ENCODE data around the gene A4GALT.
"Not testable (repeated sequence)": the region's sequence is repeated elsewhere in the genome, so short reads cannot be mapped to it uniquely, and the experiment has no call there.

A4GALT gene

GRCh38 chr22:42683578-42684283 is 36.9 kb downstream of the A4GALT start:
- DNase-seq = no peak

DNA sequence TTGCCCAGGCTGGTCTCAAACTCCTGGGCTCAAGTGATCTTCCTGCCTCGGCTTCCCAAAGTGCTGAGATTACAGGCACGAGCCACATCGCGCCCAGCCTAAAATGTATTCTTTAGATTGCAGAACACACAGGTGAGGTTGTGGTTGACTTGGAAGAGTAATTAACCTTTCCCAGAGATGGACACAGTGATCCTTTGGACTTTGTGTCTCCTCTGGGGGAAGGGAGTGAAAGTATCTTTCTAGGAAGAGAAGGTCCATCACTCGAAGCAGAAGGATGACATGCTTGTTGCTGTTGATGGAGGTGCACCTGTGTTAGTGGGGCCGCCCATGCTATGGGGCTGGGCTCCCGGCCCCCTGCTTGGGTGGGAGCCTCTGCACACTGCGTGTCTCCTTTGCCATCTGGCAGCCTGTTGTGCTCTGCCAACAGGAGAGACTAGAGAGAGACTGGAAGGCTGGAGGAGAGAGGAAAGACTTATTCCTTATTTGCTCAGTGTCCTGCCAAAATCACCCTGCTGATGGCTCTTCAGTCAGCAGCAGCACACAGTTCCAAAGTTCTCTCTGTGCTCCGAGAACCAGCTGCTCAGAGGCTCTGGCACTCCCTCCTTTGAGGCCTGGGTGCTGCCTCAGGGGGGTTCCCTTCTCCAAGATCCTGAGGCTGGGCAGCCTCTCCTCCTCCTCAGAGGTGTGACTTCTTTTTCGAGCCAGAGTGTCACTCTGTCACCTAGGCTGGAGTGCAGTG is 38.4 kb downstream of the A4GALT start:
- DNase-seq = no peak

GRCh38 chr22:42680648-42681047 is 40.0 kb downstream of the A4GALT start:
- DNase-seq = no peak

GRCh38 chr22:42679691-42680090 is 41.0 kb downstream of the A4GALT start:
- DNase-seq = no peak

GRCh38 chr22:42678894-42679293 is 41.8 kb downstream of the A4GALT start:
- DNase-seq = no peak

- DNase-seq = not testable (repeated sequence)
These were observed 42.7 kb downstream of the A4GALT start for GRCh38 chr22:42677936-42678335.

DNA sequence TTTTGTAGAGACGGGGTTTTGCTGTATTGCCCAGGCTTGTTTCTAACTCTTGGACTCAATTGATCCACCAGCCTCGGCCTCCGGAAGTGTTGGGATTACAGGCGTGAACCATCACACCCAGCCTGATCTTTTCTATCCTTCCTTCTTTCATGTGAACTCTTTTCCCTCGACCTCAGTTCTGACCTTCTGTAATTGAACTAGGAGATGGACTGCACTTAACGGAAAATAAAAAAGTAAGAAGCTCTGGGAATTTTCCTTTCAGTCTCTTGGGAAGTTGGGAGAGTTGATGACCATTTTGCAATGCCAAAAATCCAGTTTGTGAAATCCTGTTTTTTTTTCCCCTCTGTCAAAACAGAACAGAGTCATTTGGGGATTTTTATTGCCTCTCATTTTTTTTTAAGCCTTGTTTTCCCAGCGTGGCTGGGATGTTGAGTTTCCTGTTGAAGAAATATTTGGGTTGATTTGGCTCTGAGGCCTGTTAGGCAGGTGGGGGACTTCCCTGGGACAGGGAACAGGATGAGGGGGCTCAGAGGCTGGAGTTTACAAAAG is 44.5 kb downstream of the A4GALT start:
- no peak for DNase-seq

DNA sequence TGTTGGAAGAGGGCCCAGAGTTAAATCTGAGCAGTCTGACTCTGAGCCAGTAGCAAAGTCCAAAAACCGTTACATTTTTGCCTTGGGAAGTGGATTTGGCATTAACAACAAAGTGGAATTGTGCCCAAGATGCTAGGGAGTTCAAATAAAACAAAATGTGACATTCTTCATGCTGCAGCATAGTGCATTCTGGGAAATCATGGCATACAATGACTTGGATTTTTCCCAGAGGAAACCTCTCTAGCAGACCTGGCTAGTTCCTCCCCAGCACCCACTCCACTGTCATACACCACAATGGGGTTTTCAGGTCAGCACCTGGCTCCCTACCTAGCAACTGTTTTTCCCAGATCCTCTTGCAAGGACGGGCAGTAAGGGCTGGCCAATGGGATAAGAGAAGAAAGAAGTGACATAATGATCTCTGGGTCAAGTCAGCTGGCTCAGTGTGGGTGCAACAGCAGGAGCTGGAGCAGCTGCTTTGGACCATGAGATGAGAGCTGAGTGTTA is 46.7 kb downstream of the A4GALT start:
- DNase-seq = no peak

- DNase-seq = not testable (repeated sequence)
These were observed 47.6 kb downstream of the A4GALT start for GRCh38 chr22:42673071-42673470.

GRCh38 chr22:42670921-42671709 is 49.6 kb downstream of the A4GALT start:
- DNase-seq = no peak

DNA sequence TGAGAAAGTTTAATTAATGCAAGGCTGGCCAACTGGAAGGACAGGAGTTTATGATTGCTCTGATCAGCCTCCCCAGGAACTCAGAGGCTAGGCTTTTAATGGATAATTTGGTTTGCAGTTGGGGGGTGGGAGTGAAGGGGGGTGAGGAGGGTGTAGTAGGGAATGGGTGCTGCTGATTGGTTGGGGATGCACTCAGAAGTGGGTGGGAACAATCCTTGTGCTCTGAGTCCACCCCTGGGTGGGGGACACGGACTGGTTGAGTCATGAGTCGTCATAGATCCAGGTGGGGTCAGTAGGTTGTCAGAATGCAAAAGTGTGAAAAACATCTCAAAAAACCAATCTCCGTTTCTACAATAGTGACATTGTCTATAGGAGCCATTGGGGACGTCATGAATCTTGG is 50.6 kb downstream of the A4GALT start:
- DNase-seq = no peak

DNA sequence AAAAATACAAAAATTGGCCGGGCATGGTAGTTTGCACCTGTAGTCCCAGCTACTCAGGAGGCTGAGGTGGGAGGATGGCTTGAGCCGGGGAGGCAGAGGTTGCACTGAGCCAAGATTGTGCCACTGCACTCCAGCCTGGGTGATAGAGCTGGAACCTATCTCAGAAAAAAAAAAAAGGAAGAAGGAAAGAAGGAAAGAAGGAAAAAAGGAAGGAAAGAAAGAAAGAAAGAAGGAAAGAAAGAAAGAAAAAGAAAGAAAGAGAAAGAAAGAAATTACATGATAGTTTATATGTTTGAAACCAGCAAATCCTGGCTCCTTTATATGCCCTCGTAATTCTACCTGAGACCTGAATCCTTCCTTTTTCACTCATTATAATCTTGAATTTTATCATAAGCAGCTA is 54.3 kb downstream of the A4GALT start:
- not testable (repeated sequence) for DNase-seq

- DNase-seq = no peak
These were observed 55.5 kb downstream of the A4GALT start for GRCh38 chr22:42664976-42665831.

DNA sequence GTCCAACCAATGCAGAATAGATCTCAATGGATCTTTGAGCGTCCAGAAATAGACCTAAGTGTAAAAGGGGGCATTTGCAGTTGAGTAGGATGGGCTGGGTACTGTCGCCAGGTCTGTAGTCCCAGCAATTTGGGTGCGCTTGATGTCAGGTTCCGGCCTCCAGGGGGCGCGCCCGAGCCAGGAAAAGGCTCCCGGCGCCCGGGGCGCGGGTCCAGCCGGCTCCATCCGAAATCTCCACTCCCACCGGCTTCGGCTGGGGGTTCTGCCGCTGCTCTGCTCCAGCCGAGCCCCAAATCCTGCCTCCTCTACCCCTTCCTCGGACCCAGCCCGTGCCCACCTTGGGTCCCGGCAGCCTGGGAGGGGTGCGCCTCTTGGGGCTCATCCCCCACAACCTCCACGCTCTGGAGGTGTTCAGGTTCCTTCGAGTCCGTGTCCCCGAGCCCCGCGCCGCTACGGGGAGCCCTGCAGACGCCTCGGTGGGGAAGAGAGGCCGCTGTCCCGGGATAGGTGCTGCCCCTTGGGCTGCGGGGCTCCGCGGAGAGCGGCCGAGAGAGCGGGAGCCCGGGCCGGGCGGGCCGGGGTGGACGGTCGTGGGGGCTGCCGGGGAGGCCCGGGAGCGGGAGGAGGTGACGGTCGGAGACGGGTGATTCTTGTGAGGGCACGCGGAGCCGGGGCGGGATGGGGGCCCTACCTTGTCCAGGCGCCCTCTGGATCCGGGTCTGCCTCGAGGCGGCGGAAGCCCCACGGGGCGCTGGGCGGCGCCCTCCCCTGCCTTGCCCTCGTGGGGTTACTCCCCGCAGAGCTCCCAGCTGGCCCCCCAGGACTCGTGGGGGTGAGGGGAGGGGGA is 58.5 kb downstream of the A4GALT start:
- peak; percentile 85 for DNase-seq

DNA sequence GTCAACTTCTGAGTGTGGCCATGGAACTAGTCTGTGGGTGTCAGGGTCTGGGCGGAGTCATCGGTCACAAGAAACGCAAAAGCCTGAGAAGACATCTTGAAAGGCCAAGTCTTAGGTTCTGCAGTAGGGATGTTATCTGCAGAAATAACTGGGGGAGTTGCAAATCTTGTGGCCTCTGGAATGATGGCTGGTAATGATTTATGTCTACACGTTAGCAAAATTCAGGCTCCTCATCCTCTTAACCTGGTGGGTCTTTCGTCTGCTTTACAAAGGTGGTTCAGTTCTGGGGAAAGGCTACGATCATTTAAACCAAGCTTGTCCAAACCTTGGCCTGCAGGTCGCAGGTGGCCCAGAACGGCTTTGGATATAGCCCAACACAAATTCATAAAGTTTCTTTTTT is 64.1 kb downstream of the A4GALT start:
- no peak for DNase-seq

GRCh38 chr22:42655693-42656092 is 65.0 kb downstream of the A4GALT start:
- DNase-seq = no peak

DNA sequence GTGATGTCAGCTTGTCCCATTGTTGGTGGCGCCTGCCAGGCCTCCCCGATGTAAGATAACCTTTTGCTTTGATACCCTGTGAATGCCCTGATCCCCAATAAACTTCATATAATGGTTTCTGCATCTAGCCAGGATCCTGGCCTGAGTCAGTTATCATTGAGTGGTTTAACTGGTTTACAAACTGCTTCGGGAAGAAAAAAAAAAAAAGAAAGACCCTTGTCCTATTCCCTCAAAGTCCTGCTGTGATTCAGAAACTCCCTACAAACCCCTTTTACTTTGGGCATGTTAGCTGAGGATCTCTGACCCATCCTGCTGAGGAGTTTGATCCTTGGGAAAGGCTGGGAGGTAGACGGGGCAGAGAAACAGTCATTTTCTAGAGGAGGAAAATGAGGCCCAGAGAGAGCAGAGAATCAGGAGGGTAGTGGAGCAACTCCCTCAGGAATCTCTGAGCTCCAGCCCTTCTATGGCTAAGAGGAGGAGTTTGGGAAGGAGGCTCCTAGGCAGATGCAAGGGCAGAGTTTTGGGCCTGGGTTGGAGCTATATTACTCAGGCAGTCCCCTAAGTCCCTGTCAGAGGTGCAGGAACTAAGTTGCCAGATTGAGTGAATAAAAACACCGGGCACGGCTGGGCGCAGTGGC is 66.1 kb downstream of the A4GALT start:
- no peak for DNase-seq

DNA sequence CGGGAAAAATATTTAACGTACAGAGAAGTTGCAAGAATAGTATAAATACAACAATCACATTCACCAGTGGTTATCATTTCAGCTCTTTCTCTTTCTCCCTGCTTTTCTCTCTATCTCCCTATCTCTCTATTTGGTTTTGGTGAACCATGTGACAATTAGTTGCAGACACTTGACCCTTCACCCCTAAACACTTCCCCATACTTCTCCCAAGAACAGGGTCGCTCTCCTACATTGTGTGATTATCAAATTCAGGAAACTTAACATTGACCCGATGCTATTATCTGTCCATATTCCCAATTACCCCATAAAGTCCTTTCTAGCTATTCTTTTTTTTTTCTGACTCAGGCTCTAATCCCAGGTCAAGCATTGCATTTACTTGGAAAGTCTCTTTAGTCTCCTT is 66.7 kb downstream of the A4GALT start:
- DNase-seq = no peak

DNA sequence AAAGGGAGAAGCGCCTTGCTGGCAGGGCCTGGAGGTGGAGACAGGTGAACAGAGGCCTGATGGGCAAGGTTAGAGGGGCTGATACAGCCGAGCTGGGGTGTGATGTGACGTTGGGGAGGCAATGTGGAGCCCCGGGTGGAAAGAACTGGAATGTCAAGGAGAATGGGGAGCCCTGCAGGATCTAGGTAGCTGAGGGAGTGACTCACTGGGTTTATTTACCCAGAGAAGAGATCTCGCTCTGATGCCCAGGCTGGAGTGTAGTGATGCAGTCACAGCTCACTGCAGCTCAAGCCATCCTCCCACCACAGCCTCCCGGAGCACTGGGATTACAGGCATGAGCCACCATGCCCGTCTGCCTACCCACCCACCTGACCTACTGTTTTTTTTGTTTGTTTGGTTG is 69.5 kb downstream of the A4GALT start:
- DNase-seq = no peak
